ENCODE data around the gene SEL1L2.

DNA sequence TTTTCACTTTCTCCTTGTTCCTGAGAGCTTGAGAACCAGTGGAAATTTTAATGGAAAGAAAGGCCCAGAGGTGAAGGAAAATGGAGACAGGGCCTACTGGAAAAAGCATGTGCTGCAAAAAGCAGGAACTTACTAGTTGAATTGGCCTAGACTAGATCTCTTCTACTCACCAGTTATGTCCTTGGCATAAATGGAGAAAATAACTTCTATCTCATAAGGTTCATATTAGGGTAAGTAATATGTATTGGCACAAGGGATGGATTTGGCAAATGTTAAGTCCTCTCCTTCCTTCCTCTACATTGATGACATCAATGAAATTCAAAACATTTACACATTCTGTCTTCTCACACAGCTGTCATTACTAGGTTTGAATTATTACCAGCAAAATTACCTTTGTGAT, 131.5 kb downstream of the SEL1L2 start:
- TF ChIP-seq, protein P1, sequence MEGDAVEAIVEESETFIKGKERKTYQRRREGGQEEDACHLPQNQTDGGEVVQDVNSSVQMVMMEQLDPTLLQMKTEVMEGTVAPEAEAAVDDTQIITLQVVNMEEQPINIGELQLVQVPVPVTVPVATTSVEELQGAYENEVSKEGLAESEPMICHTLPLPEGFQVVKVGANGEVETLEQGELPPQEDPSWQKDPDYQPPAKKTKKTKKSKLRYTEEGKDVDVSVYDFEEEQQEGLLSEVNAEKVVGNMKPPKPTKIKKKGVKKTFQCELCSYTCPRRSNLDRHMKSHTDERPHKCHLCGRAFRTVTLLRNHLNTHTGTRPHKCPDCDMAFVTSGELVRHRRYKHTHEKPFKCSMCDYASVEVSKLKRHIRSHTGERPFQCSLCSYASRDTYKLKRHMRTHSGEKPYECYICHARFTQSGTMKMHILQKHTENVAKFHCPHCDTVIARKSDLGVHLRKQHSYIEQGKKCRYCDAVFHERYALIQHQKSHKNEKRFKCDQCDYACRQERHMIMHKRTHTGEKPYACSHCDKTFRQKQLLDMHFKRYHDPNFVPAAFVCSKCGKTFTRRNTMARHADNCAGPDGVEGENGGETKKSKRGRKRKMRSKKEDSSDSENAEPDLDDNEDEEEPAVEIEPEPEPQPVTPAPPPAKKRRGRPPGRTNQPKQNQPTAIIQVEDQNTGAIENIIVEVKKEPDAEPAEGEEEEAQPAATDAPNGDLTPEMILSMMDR (IDR thresholded peaks at IDR 0.05 in 8 of 11, conservative IDR thresholded peaks at IDR 0.05 in 3 of 11) = no peak
- TF ChIP-seq POLR2AphosphoS5 (IDR thresholded peaks at IDR 0.05) = no peak

All from spleen (tissue), 7 donors.